Measurements from ENCODE around the gene PLXNA4. TPM values are rescaled to one million over a fixed set of nuclear protein-coding genes. Genes with fewer than 3 reads are reported as not detected.

Gene PLXNA4
- total and polyA plus RNA-seq, 12 donors: 0.83 to 17.0 (median 11.5) TPM

DNA sequence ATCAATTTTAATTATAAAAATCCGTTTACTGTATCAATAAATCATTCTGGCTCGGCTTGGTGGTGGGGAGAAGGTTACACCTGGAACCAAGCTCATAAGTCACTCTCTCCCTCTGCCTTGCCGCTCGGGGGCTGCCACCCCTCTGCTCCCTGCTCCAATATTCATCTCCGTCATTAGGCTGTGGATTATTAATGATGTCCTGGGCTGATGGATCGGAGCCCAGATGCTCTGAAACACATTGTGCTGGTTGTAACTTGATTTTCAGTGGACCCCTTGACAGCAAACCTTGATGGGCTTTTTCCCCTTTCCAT, 314.2 kb downstream of the PLXNA4 start:
- TF ChIP-seq, protein P1, sequence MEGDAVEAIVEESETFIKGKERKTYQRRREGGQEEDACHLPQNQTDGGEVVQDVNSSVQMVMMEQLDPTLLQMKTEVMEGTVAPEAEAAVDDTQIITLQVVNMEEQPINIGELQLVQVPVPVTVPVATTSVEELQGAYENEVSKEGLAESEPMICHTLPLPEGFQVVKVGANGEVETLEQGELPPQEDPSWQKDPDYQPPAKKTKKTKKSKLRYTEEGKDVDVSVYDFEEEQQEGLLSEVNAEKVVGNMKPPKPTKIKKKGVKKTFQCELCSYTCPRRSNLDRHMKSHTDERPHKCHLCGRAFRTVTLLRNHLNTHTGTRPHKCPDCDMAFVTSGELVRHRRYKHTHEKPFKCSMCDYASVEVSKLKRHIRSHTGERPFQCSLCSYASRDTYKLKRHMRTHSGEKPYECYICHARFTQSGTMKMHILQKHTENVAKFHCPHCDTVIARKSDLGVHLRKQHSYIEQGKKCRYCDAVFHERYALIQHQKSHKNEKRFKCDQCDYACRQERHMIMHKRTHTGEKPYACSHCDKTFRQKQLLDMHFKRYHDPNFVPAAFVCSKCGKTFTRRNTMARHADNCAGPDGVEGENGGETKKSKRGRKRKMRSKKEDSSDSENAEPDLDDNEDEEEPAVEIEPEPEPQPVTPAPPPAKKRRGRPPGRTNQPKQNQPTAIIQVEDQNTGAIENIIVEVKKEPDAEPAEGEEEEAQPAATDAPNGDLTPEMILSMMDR (IDR thresholded peaks at IDR 0.05): no peak
- H3K27me3 ChIP-seq: no peaks in the 10 kb centered on the region
- no peaks in the 10 kb centered on the region for H3K9me3 ChIP-seq
- no peak overlapping the region for H3K4me3 ChIP-seq
- WGBS, 2 donors: 81 to 92% methylated on average over 6 of the region's 6 CpGs
- ATAC-seq: no peak
- no peak overlapping the region for H3K27ac ChIP-seq
- intact Hi-C loops (cut with DNase I): loop anchor here in 1 of 10 donors (5.0 kb wide), 1 partner anchor 385 kb away; no protein-coding TSS in a partner anchor
- no peak for DNase-seq
- H3K36me3 ChIP-seq: no peaks in the 10 kb centered on the region
- peaks cover 0 to 12% (median 0%) of the 10 kb centered on the region in 9 donors for H3K4me1 ChIP-seq

DNA sequence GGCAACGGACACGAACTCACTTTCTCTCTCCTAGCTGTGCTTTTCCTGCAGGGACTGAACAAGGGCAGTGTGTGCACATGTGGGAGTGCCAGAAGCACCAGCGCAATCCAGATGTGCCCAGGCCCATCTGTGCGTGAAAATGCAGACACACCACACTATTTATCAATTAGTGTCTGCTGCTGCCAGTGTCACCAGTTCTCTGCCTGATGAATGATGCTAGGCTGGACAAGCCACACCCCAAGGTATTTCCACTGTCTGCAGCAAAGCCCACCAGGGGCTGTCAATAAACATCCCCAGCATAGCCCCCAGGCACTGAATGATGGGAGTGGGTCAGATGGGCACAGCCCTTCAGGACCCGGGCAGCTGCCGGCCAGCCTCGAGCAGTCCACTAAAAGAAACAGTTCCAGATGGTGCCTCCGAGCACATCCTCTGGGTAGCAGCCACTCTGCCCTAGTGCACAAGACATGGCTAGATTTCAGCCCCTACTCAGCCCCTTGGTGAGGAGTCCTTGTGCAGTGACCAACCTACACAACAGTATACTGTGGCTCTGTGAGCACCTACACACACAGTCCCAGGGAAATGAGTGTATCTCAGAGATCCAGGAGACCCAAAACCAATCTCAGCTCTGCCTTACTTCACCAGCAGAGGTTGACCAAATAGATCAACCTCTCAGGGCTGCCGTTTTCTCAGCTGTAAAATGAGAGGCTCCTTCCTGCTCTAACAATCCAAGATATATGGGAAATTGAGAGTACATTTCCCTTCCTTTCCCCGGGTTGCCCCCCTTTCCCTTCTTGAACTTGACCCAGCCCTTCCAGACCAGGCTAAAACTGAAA, 314.7 kb downstream of the PLXNA4 start:
- Histone ChIP-seq H3K4me3 (no peak overlapping the region), H3K36me3 (no peaks in the 10 kb centered on the region), H3K4me1 (peaks cover 0 to 18% (median 1%) of the 10 kb centered on the region in 9 donors), H3K27me3 (no peaks in the 10 kb centered on the region), H3K27ac (no peak overlapping the region), H3K9me3 (no peaks in the 10 kb centered on the region)
- ATAC-seq (no peak), DNase-seq (no peak)
- intact Hi-C loops (cut with DNase I): loop anchor here in 1 of 10 donors (5.0 kb wide), 1 partner anchor 384 kb away; no protein-coding TSS in a partner anchor
- TF ChIP-seq, protein P1 (IDR thresholded peaks at IDR 0.05): no peak
- 73 to 83% methylated on average over 10 of the region's 10 CpGs for WGBS, 2 donors

DNA sequence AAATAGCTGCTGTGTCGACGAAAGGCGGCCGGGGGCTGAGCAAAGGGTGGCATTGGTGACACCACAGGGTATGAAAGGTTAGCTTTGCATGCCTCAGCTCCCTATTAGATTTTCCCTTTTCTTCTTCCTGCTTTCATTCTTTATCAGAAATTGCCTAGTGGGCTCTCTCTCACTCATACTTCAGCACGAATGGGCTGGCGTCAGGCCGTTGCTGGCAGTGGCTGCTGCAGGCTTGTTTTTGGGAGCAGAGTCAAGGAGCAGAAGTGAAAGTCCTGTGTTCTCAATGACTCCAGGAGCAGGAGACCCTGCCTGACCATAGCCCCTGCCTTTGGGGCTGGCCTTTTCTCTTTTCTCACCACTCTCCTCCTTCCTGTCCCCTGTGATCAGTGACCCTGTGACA, 318.0 kb downstream of the PLXNA4 start:
- ATAC-seq (no peak), DNase-seq (no peak)
- Histone ChIP-seq H3K27me3 (no peaks in the 10 kb centered on the region), H3K36me3 (no peaks in the 10 kb centered on the region), H3K4me1 (peaks cover 0 to 39% (median 17%) of the 10 kb centered on the region in 9 donors), H3K4me3 (no peak overlapping the region), H3K27ac (no peak overlapping the region), H3K9me3 (no peaks in the 10 kb centered on the region)
- 86 to 88% methylated on average over 7 of the region's 7 CpGs for WGBS, 2 donors
- TF ChIP-seq, protein P1 (IDR thresholded peaks at IDR 0.05): no peak
- intact Hi-C loops (cut with DNase I): loop anchor here in 9 of 10 donors (5.0 to 10.0 kb wide), 3 partner anchors 253 to 313 kb away; no protein-coding TSS in a partner anchor

DNA sequence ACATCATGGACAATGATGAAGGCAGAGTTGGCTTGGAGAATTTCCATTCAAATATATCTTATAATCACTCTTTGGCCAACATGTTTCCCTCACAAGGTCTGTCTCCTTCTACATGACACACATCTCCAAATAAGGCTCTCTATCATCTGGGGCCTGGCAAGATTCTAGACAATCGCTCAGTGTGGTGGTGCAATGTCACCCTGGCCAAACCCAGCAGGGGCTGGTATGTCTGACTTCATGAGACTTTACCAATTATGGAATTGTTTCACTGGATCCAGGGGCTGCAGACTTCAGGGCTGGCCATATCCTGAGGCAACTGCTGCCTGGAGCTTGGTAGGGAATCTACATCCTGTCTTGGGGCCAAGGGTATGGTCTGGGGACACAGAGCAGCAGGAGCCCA, 319.0 kb downstream of the PLXNA4 start:
- H3K36me3 ChIP-seq: no peaks in the 10 kb centered on the region
- peak in 2 of 8 donors; percentile 37 to 51 for ATAC-seq
- TF ChIP-seq, protein P1 (IDR thresholded peaks at IDR 0.05): no peak
- no peak for DNase-seq
- no peaks in the 10 kb centered on the region for H3K9me3 ChIP-seq
- peaks cover 0 to 39% (median 17%) of the 10 kb centered on the region in 9 donors for H3K4me1 ChIP-seq
- no peak overlapping the region for H3K27ac ChIP-seq
- WGBS, 2 donors: 53 to 82% methylated on average over 1 of the region's 1 CpG
- intact Hi-C loops (cut with DNase I): loop anchor here in 9 of 10 donors (5.0 to 10.0 kb wide), 3 partner anchors 252 to 312 kb away; no protein-coding TSS in a partner anchor
- no peaks in the 10 kb centered on the region for H3K27me3 ChIP-seq
- H3K4me3 ChIP-seq: no peak overlapping the region

Data from heart right ventricle (tissue), 16 donors.